ENCODE data around the gene TOX3. TPM values are rescaled to one million over a fixed set of nuclear protein-coding genes. Genes with fewer than 3 reads are reported as not detected.

TOX3 gene
- total RNA-seq, 1 donor from 2014 or later = not detected

DNA sequence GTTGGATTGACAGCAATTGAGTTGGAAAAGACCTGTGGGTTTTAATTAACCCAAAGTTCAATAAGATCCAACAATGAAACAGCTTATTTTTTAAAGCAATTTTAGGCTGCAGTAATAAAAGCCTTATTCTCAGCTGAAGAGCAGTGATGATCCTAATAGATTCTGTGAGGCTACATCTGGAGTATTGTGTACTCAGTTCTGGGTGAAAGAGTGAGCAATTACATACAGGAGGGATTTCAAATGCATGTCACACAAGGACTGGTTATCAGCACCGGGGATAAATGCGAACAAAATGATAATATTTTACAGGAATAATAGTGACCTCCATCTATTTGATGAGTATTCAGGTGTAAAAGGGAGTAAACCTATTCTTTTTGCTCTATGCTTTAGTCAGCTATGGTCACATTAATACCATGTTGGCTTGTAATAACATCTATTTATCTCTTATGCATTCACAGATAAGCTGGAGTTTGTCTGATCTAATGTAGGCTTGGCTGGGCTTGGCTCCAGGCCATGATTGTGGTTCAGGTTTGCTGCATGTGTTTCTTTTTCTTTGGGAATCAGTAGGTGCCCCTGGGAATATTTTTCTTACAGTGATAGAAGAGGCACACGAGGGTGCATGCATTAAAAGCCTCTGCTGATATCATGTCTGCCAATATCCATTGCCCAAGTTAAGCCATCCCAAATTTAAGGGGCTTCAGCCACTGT is 22.2 kb upstream of the TOX3 start:
- Mint-ChIP-seq H3K4me1 (ENCODE audit: low read depth) (no peaks in the 10 kb centered on the region), H3K36me3 (ENCODE audit: low read depth) (no peaks in the 10 kb centered on the region), H3K27me3 (ENCODE audit: low read depth) (peaks cover 3% of the 10 kb centered on the region), H3K27ac (ENCODE audit: unreplicated experiment) (no peak overlapping the region), H3K9me3 (ENCODE audit: low read depth) (peaks cover 8% of the 10 kb centered on the region), H3K4me3 (ENCODE audit: unreplicated experiment) (no peak overlapping the region)
- TF ChIP-seq, protein P1, sequence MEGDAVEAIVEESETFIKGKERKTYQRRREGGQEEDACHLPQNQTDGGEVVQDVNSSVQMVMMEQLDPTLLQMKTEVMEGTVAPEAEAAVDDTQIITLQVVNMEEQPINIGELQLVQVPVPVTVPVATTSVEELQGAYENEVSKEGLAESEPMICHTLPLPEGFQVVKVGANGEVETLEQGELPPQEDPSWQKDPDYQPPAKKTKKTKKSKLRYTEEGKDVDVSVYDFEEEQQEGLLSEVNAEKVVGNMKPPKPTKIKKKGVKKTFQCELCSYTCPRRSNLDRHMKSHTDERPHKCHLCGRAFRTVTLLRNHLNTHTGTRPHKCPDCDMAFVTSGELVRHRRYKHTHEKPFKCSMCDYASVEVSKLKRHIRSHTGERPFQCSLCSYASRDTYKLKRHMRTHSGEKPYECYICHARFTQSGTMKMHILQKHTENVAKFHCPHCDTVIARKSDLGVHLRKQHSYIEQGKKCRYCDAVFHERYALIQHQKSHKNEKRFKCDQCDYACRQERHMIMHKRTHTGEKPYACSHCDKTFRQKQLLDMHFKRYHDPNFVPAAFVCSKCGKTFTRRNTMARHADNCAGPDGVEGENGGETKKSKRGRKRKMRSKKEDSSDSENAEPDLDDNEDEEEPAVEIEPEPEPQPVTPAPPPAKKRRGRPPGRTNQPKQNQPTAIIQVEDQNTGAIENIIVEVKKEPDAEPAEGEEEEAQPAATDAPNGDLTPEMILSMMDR (IDR thresholded peaks at IDR 0.05) = no peak
- DNase-seq (ENCODE audit: low spot score) = no peak

DNA sequence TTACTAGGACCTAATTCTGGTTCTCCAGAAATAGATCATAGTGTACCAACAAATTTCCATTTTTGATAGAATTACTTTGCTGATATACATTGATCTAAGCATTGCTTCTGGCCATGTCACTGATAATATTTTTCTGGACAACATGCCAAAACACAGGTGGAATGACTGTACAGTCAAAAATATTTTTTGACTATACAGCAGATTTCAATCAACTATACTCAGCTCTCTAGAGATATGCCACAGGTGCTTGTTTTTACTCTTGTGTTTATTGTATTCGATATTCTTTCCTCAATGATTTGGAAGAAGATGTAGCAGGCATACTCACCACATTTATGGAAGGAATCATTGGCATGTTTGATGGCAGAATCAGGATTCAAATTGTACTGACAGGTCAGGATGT is 21.6 kb upstream of the TOX3 start:
- no peak overlapping the region for H3K27ac Mint-ChIP-seq (ENCODE audit: unreplicated experiment)
- TF ChIP-seq, protein P1 (IDR thresholded peaks at IDR 0.05) = no peak
- H3K4me1 Mint-ChIP-seq (ENCODE audit: low read depth) = no peaks in the 10 kb centered on the region
- H3K4me3 Mint-ChIP-seq (ENCODE audit: unreplicated experiment) = no peak overlapping the region
- no peak for DNase-seq (ENCODE audit: low spot score)
- H3K9me3 Mint-ChIP-seq (ENCODE audit: low read depth) = peaks cover 10% of the 10 kb centered on the region
- H3K27me3 Mint-ChIP-seq (ENCODE audit: low read depth) = peaks cover 3% of the 10 kb centered on the region
- no peaks in the 10 kb centered on the region for H3K36me3 Mint-ChIP-seq (ENCODE audit: low read depth)

DNA sequence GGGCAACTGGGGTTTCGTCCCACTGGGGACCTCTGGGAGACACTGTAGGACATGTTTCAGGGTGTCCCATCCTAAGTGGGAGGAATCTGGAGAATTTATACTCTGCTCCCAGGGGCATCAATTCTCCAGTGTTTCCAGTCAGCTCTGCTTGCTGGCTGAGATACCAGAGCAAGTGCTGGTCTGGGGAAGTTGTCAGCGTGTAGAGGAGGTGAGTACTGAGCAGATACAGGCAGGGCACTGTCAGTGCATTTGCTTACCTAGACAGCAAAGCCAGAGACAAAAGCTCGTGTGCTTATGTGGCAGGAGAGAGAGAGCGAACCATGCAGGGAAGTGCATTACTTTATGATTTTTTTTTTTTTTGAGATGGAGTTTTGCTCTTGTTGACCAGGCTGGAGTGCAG is 20.2 kb upstream of the TOX3 start:
- no peak overlapping the region for H3K27ac Mint-ChIP-seq (ENCODE audit: unreplicated experiment)
- no peaks in the 10 kb centered on the region for H3K36me3 Mint-ChIP-seq (ENCODE audit: low read depth)
- no peak for DNase-seq (ENCODE audit: low spot score)
- no peak overlapping the region for H3K4me3 Mint-ChIP-seq (ENCODE audit: unreplicated experiment)
- no peaks in the 10 kb centered on the region for H3K4me1 Mint-ChIP-seq (ENCODE audit: low read depth)
- peaks cover 3% of the 10 kb centered on the region for H3K27me3 Mint-ChIP-seq (ENCODE audit: low read depth)
- H3K9me3 Mint-ChIP-seq (ENCODE audit: low read depth) = peaks cover 10% of the 10 kb centered on the region
- TF ChIP-seq, protein P1 (IDR thresholded peaks at IDR 0.05) = no peak

DNA sequence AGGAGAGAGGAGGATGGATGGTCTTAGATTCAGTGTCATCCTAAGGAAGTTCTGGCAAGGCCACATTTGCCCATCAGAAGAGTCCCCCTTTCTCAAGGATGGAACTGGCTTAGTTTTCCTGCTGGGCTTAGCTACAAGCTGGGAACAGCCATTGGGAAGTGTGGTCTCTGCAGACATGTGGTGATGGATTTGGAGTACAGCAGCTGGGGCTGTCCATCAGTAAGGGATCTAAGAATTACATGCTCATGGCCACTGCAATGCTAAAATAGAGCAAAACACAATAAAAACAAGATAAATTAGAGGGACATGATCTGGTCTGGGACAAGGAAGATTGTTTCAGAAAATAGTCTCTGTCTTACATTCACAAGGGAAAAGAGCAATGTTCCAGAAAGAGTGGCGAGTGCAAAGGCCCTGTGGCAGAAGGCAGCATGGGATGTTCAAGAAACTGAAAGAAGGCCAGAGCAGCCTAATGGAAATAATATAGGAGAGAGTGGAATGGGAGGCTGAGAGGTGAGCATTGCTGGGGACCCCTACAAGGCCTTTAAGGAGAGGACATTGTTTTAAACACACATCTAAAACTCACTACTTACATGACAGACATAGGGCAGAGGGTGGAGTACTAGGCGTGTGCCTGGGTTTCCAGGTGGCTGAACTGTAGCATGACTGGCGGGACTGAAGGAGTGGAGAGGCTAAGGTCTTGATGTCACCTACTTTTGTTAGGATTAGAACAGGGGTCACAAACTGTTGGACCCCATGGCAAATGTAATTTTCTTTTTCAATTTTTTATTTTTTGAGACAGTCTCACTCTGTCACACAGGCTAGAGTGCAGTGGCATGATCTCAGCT is 17.0 kb upstream of the TOX3 start:
- peaks cover 7% of the 10 kb centered on the region for H3K27me3 Mint-ChIP-seq (ENCODE audit: low read depth)
- no peak overlapping the region for H3K27ac Mint-ChIP-seq (ENCODE audit: unreplicated experiment)
- H3K4me3 Mint-ChIP-seq (ENCODE audit: unreplicated experiment) = no peak overlapping the region
- no peaks in the 10 kb centered on the region for H3K36me3 Mint-ChIP-seq (ENCODE audit: low read depth)
- TF ChIP-seq, protein P1 (IDR thresholded peaks at IDR 0.05) = no peak
- no peaks in the 10 kb centered on the region for H3K4me1 Mint-ChIP-seq (ENCODE audit: low read depth)
- peaks cover 2% of the 10 kb centered on the region for H3K9me3 Mint-ChIP-seq (ENCODE audit: low read depth)
- no peak for DNase-seq (ENCODE audit: low spot score)

DNA sequence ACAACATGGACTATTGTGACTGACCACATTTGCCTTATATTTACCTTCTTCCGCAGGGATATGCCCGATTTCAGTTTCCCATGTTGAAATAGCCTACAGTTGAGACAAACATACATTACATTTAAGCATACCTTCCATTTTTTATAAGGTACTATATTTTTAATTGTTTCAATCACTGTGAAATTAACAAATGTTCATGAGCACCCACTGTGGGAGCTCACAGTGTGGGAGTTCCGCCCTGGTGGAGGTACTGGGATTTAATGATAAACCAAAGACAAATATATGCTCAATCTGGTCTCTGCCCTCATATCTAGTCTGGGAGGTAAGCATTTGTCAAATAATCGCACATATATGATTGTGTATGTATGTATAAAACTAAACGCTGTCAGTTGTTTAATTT is 15.8 kb upstream of the TOX3 start:
- Mint-ChIP-seq H3K9me3 (ENCODE audit: low read depth) (peaks cover 2% of the 10 kb centered on the region), H3K27me3 (ENCODE audit: low read depth) (peaks cover 7% of the 10 kb centered on the region), H3K4me3 (ENCODE audit: unreplicated experiment) (no peak overlapping the region), H3K4me1 (ENCODE audit: low read depth) (no peaks in the 10 kb centered on the region), H3K27ac (ENCODE audit: unreplicated experiment) (no peak overlapping the region), H3K36me3 (ENCODE audit: low read depth) (no peaks in the 10 kb centered on the region)
- DNase-seq (ENCODE audit: low spot score) = no peak
- TF ChIP-seq, protein P1 (IDR thresholded peaks at IDR 0.05) = no peak

All from chondrocyte (in vitro differentiated cells).